Stimulated activated CD4-positive, alpha-beta T cell treated with anti-CD3 and anti-CD28 coated beads, TNF-alpha, amount 100 ng/mL, for 1 hour (primary cell): ENCODE measurements around the gene SARS2.
"Not testable (repeated sequence)": the region's sequence is repeated elsewhere in the genome, so short reads cannot be mapped to it uniquely, and the experiment has no call there.

ENCODE experiments used
- DNase-seq, 3 donors: peaks; one replicate each; pipeline ENCODE4 v3.0.0-alpha.2; 2020; ENCODE audit warnings: low read depth in 3 of 3, low spot score in 1 of 3

The SARS2 gene

GRCh38 chr19:38949580-38950367 is 19.2 kb upstream of the SARS2 start:
- DNase-seq, result peak; percentile 35 to 74 (median 61)

DNA sequence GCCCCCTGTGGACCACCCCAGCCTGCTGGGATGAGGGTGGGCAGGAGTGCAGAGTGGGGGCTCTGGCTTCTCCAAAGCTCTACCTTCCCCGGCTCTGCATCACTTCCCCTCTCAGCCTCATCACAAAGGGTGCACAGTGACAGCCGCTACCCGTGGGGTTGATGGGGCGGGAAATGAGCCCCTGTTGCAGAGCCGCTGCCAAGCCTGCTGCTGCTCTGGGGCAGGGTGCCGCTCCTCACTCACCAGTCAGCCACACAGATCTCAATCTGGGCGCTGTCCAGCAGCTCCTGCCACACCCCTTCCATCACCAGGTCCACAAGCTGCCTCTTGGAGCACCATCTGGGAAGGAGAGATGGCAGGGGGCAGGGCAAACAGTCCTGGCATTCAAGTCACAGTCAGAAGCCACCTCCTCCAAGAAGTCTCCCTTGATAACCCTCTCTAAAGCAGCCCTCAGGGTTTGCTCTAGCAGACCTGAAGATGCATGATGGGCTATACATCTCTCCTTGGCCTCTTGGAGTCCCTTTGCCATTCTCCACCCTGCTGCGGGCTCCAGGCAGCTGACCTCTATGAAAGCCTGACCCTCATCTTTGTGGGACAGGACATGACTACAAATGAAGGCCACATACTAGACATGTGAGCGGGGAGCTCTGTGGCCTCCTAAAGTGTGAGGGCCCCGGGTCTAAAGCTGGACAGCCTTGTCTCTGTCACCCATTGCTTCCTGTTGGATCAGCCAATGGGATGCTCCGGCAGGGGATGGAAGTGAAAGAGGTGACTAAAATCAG is 15.9 kb upstream of the SARS2 start:
- no peak for DNase-seq

- no peak for DNase-seq
Observed at GRCh38 chr19:38945562-38946228, 15.1 kb upstream of the SARS2 start.

DNA sequence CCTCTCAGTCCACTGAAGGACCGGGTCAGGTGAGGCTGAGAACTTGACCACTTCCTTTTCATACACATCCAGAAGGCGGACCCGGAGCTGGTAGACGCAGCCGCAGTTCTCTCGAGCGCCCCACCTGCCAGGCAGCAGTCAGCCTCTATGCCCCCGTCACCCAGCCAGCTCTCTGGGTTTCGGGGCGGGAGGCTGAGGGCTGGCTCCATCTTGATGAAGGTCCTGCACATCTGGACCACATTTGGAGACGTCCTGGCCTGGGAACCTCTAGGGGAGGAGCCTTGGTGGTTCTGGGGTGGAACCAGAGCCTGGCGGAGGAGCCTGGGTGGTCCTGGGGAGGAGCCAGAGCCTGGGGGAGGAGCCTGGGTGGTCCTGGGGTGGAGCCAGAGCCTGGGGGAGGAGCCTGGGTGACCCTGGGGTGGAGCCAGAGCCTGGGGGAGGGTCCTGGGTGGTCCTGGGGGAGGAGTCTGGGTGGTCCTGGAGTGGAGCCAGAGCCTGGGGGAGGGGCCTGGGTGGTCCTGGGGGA is 14.5 kb upstream of the SARS2 start:
- no peak for DNase-seq

DNA sequence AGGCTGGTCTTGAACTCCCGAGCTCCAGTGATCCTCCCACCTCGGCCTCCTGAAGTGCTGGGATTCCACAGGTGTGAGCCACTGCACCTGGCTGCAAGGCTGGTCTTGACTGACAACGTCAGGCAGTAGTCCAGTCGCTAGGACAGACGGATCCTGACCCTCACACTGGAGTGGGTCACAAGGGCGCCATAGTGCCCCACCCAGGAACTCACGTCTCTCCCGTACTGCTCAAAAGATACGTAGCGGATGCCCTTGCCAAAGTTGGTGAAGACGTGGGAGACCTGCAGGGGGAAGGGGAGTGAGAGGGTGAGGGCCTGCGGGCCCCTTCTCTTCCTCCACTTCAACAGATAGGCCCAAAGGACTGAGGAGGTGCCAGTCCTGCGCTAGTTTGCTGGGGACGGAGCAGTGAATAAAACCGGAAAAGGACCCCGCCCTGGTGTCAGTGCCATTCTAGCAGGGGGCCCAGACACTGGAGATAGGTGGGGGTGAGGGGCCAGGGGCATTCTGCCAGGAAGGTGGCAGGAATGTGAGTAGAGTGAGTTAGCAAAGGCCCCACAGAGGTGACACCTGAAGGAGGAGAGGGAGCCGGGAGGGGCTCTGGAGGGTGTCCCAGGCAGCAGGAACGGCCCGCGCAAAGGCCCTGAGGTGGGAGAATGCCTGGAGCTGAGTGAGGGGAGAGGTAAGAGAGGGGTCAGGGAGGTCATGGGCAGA is 12.1 kb upstream of the SARS2 start:
- DNase-seq, result no peak

GRCh38 chr19:38941979-38942378 is 11.4 kb upstream of the SARS2 start:
- no peak for DNase-seq

- not testable (repeated sequence) for DNase-seq
Observed at GRCh38 chr19:38941466-38941865, 10.9 kb upstream of the SARS2 start.

GRCh38 chr19:38939957-38940356 is 9.4 kb upstream of the SARS2 start:
- DNase-seq, result no peak

DNA sequence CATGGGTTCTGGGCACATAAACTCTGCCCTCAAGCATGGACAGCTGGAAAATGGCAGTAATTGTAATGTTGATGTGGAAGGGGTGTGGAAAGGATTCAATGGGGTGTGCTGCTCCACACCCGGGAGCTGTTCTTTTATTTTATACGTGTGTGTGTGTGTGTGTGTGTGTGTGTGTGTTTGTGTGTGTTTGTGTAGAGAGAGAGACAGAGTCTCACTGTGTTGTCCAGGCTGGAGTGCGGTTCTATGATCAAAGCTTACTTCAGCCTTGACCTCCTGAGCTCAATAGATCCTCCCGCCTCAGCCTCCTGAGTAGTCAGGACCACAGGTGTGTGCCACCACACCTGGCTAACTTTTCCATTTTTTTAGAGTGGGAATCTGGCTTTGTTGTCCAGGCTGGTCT is 3.0 kb upstream of the SARS2 start:
- no peak for DNase-seq

DNA sequence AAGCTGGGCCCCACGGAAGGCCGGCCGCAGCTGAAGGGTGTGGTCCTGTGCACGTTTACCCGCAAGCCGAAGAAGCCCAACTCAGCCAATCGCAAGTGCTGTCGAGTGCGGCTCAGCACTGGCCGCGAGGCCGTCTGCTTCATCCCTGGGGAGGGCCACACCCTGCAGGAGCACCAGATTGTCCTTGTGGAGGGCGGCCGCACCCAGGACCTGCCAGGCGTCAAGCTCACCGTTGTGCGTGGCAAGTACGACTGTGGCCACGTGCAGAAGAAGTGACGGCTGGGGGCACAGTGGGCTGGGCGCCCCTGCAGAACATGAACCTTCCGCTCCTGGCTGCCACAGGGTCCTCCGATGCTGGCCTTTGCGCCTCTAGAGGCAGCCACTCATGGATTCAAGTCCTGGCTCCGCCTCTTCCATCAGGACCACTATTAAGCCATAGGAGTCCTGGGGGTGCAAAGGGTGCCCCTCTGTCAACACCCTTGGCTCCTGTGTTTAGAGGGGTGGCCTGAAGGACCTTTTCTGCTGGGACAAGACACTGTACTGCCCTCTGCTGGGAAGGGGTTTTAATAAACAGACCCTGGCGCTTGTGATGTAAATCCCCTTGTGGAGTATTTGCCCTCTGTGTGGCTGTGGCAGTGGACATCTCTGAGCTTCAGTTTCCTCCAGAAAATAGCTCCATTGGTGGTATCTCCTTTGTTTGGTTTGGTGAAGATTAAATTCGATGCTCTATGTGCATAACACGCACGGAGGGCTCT is 2.0 kb upstream of the SARS2 start:
- DNase-seq, result no peak

- no peak for DNase-seq
Observed at GRCh38 chr19:38931521-38931793, 894 bp upstream of the SARS2 start.

GRCh38 chr19:38930776-38931520 is 385 bp upstream of the SARS2 start, which contains the start of gene MRPS12:
Gene MRPS12 (plus strand): TSS chr19:38930944. CDS start chr19:38931295, 351 bp downstream.
- peak; percentile 94 to 95 (median 95) for DNase-seq

DNA sequence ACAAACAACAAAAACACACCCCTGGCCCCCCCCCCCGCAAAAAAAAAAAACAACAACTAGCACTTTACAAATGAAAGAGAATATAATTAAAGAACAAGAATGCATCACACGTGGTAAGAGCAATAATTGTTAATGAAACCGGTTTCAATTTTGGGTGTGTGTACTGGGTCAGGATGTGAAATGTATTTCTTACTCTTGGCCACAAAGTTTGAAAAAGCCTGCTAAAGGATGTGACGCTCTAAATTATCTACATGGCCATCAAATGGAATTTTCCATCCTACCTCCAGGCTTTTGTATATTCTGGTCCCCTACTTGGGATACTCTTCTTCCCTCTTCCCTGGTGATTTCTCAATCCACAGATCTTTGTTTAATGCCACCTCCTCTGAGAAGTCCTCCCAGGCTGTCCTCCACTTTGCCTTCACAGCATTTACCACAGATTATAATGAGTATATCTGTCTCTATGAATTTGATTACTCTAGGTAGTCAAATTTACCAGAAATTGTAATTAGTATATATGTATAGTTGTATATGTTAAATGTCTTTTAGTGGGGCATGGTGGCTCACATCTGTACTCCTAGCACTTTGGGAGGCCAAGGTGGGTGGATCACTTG is 2.1 kb downstream of the SARS2 start:
- DNase-seq, result no peak

- no peak for DNase-seq
Observed at GRCh38 chr19:38924388-38924787, 6.2 kb downstream of the SARS2 start.

- no peak for DNase-seq
Observed at GRCh38 chr19:38922482-38922881, 8.1 kb downstream of the SARS2 start.

DNA sequence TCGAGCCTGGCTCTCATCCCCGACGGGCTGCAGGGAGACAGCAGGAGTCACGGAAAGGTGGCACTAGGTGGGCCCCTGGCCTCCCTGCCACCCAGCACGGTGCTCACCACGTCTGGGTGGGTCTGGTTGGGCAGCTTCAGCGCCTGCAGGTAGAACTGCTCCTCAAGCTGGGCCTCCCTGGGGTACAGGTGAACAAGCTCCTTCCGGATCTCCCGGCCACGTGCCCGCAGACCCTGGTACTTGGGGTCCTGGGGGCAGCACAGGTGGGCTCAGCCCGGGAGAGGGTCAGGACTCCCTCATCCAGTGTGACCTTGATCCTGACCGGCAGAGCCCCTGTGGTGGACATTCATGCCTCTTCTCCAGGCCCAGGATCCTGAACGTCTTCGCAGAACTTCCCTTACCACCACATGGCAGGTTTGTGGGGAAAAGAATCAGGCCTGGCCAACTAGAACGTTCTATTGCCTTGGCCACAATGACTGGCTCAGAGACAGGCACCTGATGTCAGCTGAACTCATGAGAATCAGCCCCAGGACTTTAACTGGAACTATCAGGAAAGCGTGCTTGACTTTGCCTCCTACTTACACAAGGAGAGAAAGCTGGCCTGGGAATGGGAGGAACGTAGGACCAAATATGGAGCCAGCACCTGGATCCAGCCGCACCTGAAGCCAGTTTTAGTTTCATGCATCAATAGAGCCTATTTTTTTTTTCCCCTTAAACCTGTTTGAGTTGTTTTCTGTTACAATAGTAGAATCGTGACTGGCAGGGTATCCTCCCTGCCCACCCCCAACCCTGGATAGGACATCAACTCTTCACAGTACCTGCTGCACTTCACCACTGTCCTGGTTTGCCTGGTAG is 8.9 kb downstream of the SARS2 start:
- DNase-seq, result no peak

DNA sequence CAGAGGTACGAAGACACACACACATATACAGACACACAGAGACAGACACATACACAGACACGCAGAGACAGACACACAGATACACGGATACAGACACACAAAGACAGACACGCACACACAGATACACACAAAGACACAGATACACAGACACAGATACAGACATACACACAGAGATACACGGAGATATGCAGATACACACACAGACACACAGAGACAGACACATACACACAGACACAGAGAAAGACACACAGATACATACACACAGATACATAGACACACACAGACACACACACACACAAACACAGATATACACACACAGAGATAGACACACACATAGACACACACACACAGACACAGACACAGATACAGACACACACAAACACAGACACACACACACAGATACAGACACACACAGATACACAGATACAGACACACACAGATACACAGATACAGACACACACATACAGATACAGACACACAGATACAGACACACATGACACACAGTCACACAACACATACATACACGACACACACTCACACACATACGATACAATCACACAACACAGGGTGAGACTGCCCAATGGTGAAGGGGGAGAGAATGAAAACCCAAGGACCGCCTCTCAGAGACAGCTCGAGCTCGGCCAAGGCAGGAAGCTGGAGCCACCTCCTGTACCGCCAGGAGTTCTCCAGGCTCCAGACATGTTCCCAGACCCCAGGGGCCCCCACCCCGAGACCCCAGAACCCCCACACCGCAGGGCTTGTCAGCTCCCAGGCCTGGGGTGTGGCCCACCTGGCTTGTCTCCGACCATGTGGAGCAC is 9.8 kb downstream of the SARS2 start:
- DNase-seq, result no peak
